ENCODE measurements around the gene SLC8A3.

- TF ChIP-seq CTCF (IDR thresholded peaks at IDR 0.05) (no peak), POLR2A (IDR thresholded peaks at IDR 0.05) (no peak)
Measured at GRCh38 chr14:70082394-70082793, 106.4 kb downstream of the SLC8A3 start.
